ENCODE measurements around the gene INTS1. TPM values are rescaled to one million over a fixed set of nuclear protein-coding genes. Genes with fewer than 3 reads are reported as not detected.

Gene INTS1
- total RNA-seq, 2 donors from 2014 or later = 29.0 to 47.0 TPM

DNA sequence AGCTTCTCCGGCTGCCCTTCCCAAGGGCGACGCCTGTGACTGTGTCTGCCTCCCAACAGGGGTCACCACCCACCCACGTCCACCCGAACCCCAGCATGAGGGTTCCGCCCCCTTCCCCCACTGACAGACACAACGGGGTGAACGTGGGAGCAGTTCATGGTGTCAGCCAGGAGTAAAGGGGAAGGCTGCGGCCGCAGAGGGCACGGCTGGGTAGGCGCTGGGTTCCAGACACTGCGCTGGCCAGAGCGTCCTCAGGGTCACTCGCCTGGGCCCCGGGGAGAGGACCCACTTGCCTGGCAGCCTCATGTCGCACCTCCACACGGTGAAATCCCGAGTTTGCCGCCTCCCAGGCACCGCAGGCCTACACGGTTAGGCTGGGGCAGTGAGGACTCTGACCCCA is 21.1 kb downstream of the INTS1 start:
- H3K9me3 ChIP-seq = no peaks in the 10 kb centered on the region
- H3K36me3 ChIP-seq = peaks cover 90% of the 10 kb centered on the region

DNA sequence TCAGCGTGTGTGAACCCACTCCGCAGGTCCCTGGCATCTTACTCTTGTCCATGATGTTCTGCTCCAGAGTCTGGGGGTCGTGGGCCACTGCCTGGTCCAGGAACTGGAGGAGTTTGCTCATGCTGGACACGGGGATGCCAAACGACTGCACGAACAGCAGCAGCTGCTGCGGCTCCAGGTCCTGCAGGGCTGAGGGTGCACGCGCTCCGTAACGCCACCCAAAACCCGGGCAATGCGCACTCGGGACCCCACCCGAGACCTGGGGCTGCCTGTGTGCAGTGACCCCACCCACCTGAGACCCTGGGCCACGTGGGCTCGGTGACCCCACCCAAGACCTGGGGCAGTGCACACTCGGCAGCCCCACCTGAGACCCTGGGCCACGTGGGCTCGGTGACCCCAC is 22.9 kb downstream of the INTS1 start:
- Histone ChIP-seq H3K27me3 (no peaks in the 10 kb centered on the region), H3K9me3 (no peaks in the 10 kb centered on the region), H3K4me3 (no peak overlapping the region), H3K27ac (no peak overlapping the region), H3K4me1 (no peaks in the 10 kb centered on the region), H3K36me3 (peaks cover 90% of the 10 kb centered on the region)
- no peak for DNase-seq (ENCODE audit: low spot score)
- TF ChIP-seq, protein P1, sequence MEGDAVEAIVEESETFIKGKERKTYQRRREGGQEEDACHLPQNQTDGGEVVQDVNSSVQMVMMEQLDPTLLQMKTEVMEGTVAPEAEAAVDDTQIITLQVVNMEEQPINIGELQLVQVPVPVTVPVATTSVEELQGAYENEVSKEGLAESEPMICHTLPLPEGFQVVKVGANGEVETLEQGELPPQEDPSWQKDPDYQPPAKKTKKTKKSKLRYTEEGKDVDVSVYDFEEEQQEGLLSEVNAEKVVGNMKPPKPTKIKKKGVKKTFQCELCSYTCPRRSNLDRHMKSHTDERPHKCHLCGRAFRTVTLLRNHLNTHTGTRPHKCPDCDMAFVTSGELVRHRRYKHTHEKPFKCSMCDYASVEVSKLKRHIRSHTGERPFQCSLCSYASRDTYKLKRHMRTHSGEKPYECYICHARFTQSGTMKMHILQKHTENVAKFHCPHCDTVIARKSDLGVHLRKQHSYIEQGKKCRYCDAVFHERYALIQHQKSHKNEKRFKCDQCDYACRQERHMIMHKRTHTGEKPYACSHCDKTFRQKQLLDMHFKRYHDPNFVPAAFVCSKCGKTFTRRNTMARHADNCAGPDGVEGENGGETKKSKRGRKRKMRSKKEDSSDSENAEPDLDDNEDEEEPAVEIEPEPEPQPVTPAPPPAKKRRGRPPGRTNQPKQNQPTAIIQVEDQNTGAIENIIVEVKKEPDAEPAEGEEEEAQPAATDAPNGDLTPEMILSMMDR (IDR thresholded peaks at IDR 0.05) = no peak

More for the DNA sequence above, 21.1 kb downstream of the INTS1 start:
- Histone ChIP-seq H3K4me3 (no peak overlapping the region), H3K27me3 (no peaks in the 10 kb centered on the region), H3K27ac (no peak overlapping the region), H3K4me1 (no peaks in the 10 kb centered on the region)
- DNase-seq (ENCODE audit: low spot score) = no peak
- TF ChIP-seq, protein P1 (IDR thresholded peaks at IDR 0.05) = no peak

DNA sequence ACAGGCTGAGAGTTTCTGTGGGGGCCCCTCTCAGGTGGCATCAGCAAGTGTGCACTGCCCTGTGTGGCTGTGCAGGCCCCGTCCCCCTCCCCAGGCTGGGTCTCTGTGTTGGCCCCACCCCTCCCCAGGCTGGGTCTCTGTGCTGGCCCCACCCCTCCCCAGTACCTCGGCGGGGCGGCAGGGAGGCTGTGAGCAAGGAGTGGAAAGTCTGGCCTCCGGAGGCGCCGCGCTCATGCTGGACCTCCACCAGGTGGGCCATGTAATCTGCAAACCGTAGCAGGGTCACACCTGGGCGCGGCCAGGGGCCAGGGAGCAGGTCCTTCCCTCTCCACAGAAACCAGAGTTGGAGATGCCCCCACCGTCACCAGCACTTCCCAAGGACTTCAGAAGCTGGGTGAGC is 23.5 kb downstream of the INTS1 start:
- H3K4me3 ChIP-seq = no peak overlapping the region
- no peaks in the 10 kb centered on the region for H3K9me3 ChIP-seq
- H3K27me3 ChIP-seq = no peaks in the 10 kb centered on the region
- no peaks in the 10 kb centered on the region for H3K4me1 ChIP-seq
- H3K27ac ChIP-seq = no peak overlapping the region
- peaks cover 92% of the 10 kb centered on the region for H3K36me3 ChIP-seq
- no peak for DNase-seq (ENCODE audit: low spot score)
- TF ChIP-seq, protein P1 (IDR thresholded peaks at IDR 0.05) = no peak

DNA sequence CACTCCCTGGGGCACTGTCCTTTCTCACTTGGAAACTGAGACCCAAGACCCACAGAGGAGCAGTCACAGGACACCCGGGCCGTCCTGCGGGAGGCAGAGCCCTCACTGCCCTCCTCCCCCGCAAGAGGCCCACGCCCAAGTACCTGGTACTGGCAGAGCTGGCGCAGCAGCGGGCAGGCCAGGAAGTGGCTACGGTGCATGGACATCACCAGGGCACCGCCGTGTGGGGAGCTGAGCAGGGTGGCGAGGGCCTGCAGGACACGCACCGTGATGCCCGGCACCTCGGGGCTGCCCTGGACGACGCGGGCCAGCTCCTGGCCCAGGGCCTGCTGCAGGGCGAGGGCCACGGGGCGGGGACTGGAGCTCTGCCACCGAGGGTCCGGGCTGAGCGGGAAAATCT is 24.9 kb downstream of the INTS1 start:
- H3K4me3 ChIP-seq = no peak overlapping the region

DNA sequence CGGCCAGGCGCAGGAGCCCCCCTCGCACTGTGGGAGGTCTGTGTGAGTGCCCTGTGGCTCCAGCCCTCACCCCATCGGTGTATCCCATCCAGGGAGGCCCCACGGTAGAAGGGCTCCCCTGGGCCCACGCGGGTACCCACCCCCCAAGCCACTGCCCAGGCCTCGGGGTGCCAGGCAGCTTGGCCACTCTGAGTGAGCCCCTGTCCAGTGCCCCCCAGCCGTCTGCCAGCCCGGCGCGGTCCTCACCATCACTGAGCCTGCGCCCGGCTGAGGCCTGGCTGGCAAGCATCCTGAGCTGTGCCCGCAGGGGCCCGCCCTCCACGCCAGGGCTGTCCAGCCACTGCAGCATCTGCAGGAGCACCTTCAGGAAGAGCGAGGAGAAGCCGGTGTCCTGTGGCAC is 25.7 kb downstream of the INTS1 start:
- TF ChIP-seq, protein P1 (IDR thresholded peaks at IDR 0.05) = no peak
- H3K4me3 ChIP-seq = no peak overlapping the region
- H3K4me1 ChIP-seq = peaks cover 0 to 5% of the 10 kb centered on the region in 2 donors
- no peak overlapping the region for H3K27ac ChIP-seq
- no peaks in the 10 kb centered on the region for H3K9me3 ChIP-seq
- no peak for DNase-seq (ENCODE audit: low spot score)
- H3K27me3 ChIP-seq = no peaks in the 10 kb centered on the region
- H3K36me3 ChIP-seq = peaks cover 76% of the 10 kb centered on the region

More for the DNA sequence above, 24.9 kb downstream of the INTS1 start:
- Histone ChIP-seq H3K9me3 (no peaks in the 10 kb centered on the region), H3K36me3 (peaks cover 81% of the 10 kb centered on the region), H3K27me3 (no peaks in the 10 kb centered on the region), H3K4me1 (peaks cover 0 to 2% of the 10 kb centered on the region in 2 donors), H3K27ac (no peak overlapping the region)
- TF ChIP-seq, protein P1 (IDR thresholded peaks at IDR 0.05) = no peak
- no peak for DNase-seq (ENCODE audit: low spot score)

DNA sequence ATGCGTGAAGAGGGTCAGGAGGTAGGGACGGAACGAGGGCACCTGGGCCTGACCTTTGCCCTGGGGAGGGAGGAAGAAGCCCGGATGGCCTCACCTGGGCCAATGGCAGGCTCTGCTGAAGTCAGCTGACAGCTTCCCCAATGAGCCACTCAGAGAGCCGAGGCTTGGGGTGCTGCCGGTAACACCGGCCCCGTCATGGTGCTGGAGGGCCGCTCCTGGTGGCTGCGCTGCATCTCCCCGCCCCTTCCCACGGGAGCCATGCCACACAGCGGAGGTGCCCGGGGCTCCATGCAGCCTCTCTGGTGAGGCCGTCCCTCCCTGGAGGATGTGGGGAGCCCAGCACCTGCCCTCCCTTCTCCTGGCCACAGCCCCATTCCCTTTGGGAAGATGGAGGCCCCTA is 27.3 kb downstream of the INTS1 start:
- no peak for DNase-seq (ENCODE audit: low spot score)
- Histone ChIP-seq H3K27me3 (no peaks in the 10 kb centered on the region), H3K9me3 (no peaks in the 10 kb centered on the region), H3K4me3 (no peak overlapping the region), H3K27ac (no peak overlapping the region), H3K4me1 (peaks cover 0 to 5% of the 10 kb centered on the region in 2 donors), H3K36me3 (peaks cover 76% of the 10 kb centered on the region)
- TF ChIP-seq, protein P1 (IDR thresholded peaks at IDR 0.05) = no peak
